ENCODE data around the gene OR4K14. TPM values are rescaled to one million over a fixed set of nuclear protein-coding genes. Genes with fewer than 3 reads are reported as not detected.

OR4K14 gene
- not detected for total RNA-seq
- long read RNA-seq, result 0 reads

GRCh38 chr14:20019257-20019865 lies at the start of gene OR4K14:
TSS of gene OR4K14 (minus strand) at chr14:20019307. CDS start at chr14:20015193, 4,114 bp downstream.
- Histone ChIP-seq H3K36me3 (no peaks in the 10 kb centered on the region), H3K9me3 (no peaks in the 10 kb centered on the region), H3K27ac (no peak within 1 kb of the TSS), H3K27me3 (ENCODE audit: low read depth) (no peaks in the 10 kb centered on the region), H3K4me3 (no peak within 1 kb of the TSS), H3K4me1 (no peaks in the 10 kb centered on the region)
- ATAC-seq, result no peak
- intact Hi-C loops (cut with DNase I), result no loop called here
- no peak for DNase-seq
- TF ChIP-seq, protein P1, sequence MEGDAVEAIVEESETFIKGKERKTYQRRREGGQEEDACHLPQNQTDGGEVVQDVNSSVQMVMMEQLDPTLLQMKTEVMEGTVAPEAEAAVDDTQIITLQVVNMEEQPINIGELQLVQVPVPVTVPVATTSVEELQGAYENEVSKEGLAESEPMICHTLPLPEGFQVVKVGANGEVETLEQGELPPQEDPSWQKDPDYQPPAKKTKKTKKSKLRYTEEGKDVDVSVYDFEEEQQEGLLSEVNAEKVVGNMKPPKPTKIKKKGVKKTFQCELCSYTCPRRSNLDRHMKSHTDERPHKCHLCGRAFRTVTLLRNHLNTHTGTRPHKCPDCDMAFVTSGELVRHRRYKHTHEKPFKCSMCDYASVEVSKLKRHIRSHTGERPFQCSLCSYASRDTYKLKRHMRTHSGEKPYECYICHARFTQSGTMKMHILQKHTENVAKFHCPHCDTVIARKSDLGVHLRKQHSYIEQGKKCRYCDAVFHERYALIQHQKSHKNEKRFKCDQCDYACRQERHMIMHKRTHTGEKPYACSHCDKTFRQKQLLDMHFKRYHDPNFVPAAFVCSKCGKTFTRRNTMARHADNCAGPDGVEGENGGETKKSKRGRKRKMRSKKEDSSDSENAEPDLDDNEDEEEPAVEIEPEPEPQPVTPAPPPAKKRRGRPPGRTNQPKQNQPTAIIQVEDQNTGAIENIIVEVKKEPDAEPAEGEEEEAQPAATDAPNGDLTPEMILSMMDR (IDR thresholded peaks at IDR 0.05), result no peak

DNA sequence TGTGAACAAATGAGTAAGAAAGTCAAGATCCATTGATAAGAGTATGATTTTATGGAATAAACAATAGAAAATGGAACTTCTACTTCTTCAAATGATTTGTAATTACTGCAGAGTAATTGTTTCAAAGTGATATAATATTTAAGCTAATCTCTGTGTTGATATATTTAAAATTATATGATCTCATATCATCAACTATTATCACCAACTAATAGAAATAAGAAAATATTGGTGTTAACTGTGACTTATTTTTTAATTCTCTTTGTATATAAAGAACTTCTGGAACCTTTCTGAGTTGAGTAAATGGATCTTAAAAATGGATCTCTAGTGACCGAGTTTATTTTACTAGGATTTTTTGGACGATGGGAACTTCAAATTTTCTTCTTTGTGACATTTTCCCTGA lies 40.6 kb upstream of the OR4K14 start, which contains the start of gene OR4L1:
Gene OR4L1, plus strand, starts transcription at position 301 of the 400 bp plus-strand sequence. Its CDS starts 0 bp downstream, at position 301.
- Histone ChIP-seq H3K27me3 (ENCODE audit: low read depth) (no peaks in the 10 kb centered on the region), H3K4me3 (no peak within 1 kb of the TSS), H3K4me1 (no peaks in the 10 kb centered on the region), H3K27ac (no peak within 1 kb of the TSS), H3K9me3 (no peaks in the 10 kb centered on the region), H3K36me3 (no peaks in the 10 kb centered on the region)
- ATAC-seq (no peak), DNase-seq (no peak)
- intact Hi-C loops (cut with DNase I), result no loop called here
- TF ChIP-seq, protein P1 (IDR thresholded peaks at IDR 0.05), result no peak

GRCh38 chr14:20048202-20048601 lies 29.1 kb upstream of the OR4K14 start:
- Histone ChIP-seq H3K9me3 (no peaks in the 10 kb centered on the region), H3K27me3 (ENCODE audit: low read depth) (no peaks in the 10 kb centered on the region), H3K36me3 (no peaks in the 10 kb centered on the region), H3K4me1 (no peaks in the 10 kb centered on the region), H3K27ac (no peak overlapping the region), H3K4me3 (no peak overlapping the region)
- ATAC-seq, result no peak
- DNase-seq, result no peak
- intact Hi-C loops (cut with DNase I), result no loop called here
- TF ChIP-seq, protein P1 (IDR thresholded peaks at IDR 0.05), result no peak

- TF ChIP-seq, protein P1 (IDR thresholded peaks at IDR 0.05), result no peak
- DNase-seq (no peak), ATAC-seq (no peak)
- H3K9me3 ChIP-seq, result no peaks in the 10 kb centered on the region
- no peak overlapping the region for H3K27ac ChIP-seq
- H3K4me1 ChIP-seq, result no peaks in the 10 kb centered on the region
- H3K36me3 ChIP-seq, result no peaks in the 10 kb centered on the region
- intact Hi-C loops (cut with DNase I), result no loop called here
- no peak overlapping the region for H3K4me3 ChIP-seq
- H3K27me3 ChIP-seq (ENCODE audit: low read depth), result no peaks in the 10 kb centered on the region
These were observed 25.1 kb upstream of the OR4K14 start for GRCh38 chr14:20044243-20044642.

GRCh38 chr14:20035938-20036337 lies 16.8 kb upstream of the OR4K14 start, which contains the start of gene OR4K13:
TSS of gene OR4K13 (minus strand) at chr14:20036038. CDS start at chr14:20034758, 1,280 bp downstream.
- Histone ChIP-seq H3K27ac (no peak within 1 kb of the TSS), H3K4me3 (no peak within 1 kb of the TSS), H3K9me3 (no peaks in the 10 kb centered on the region), H3K4me1 (no peaks in the 10 kb centered on the region), H3K27me3 (ENCODE audit: low read depth) (no peaks in the 10 kb centered on the region), H3K36me3 (no peaks in the 10 kb centered on the region)
- intact Hi-C loops (cut with DNase I), result no loop called here
- DNase-seq, result no peak
- ATAC-seq, result no peak
- TF ChIP-seq, protein P1 (IDR thresholded peaks at IDR 0.05), result no peak

Data from lower lobe of right lung (tissue), 2 donors.